HG03521 (cell line): Measurements from ENCODE around the gene FGF10.

ENCODE experiments used
- ATAC-seq: cut with Tn5 transposase; IDR thresholded peaks from one replicate; pipeline ENCODE4 v1.9.1; 2021; ENCODE audit warnings: mild to moderate bottlenecking, moderate library complexity; ENCODE audit not compliant: unreplicated experiment

FGF10 gene

GRCh38 chr5:44389090-44389822 is at the start of gene FGF10:
Gene FGF10 (minus strand): TSS chr5:44389420. CDS start chr5:44388682, 738 bp downstream.
- ATAC-seq: no peak

- no peak for ATAC-seq
Observed at GRCh38 chr5:44426944-44427343, 37.7 kb upstream of the FGF10 start.

GRCh38 chr5:44412286-44412685 is 23.1 kb upstream of the FGF10 start:
- ATAC-seq: no peak

- ATAC-seq: no peak
Observed at GRCh38 chr5:44402084-44402483, 12.9 kb upstream of the FGF10 start.

GRCh38 chr5:44401611-44402010 is 12.4 kb upstream of the FGF10 start:
- no peak for ATAC-seq

GRCh38 chr5:44398382-44398781 is 9.2 kb upstream of the FGF10 start:
- no peak for ATAC-seq

- no peak for ATAC-seq
Observed at GRCh38 chr5:44396312-44396711, 7.1 kb upstream of the FGF10 start.

GRCh38 chr5:44390351-44390750 is 1.1 kb upstream of the FGF10 start:
- no peak for ATAC-seq

- no peak for ATAC-seq
Observed at GRCh38 chr5:44389823-44390143, 563 bp upstream of the FGF10 start.

- no peak for ATAC-seq
Observed at GRCh38 chr5:44388321-44389089, 715 bp downstream of the FGF10 start.

- no peak for ATAC-seq
Observed at GRCh38 chr5:44387921-44388320, 1.3 kb downstream of the FGF10 start.

- no peak for ATAC-seq
Observed at GRCh38 chr5:44387406-44387805, 1.8 kb downstream of the FGF10 start.

- ATAC-seq: no peak
Observed at GRCh38 chr5:44385291-44385900, 3.8 kb downstream of the FGF10 start.

GRCh38 chr5:44384816-44385215 is 4.4 kb downstream of the FGF10 start:
- ATAC-seq: no peak

GRCh38 chr5:44382894-44383293 is 6.3 kb downstream of the FGF10 start:
- no peak for ATAC-seq

- ATAC-seq: no peak
Observed at GRCh38 chr5:44377057-44377456, 12.2 kb downstream of the FGF10 start.

GRCh38 chr5:44372028-44372427 is 17.2 kb downstream of the FGF10 start:
- no peak for ATAC-seq

GRCh38 chr5:44367203-44367602 is 22.0 kb downstream of the FGF10 start:
- no peak for ATAC-seq

GRCh38 chr5:44365345-44365744 is 23.9 kb downstream of the FGF10 start:
- no peak for ATAC-seq

- ATAC-seq: no peak
Observed at GRCh38 chr5:44364097-44364496, 25.1 kb downstream of the FGF10 start.

- no peak for ATAC-seq
Observed at GRCh38 chr5:44361342-44362001, 27.7 kb downstream of the FGF10 start.

- ATAC-seq: no peak
Observed at GRCh38 chr5:44360919-44361318, 28.3 kb downstream of the FGF10 start.
